Esophagus squamous epithelium (tissue), 5 donors: ENCODE results near the gene ADGRV1. TPM values are rescaled to one million over a fixed set of nuclear protein-coding genes. Genes with fewer than 3 reads are reported as not detected.

ENCODE experiments used
- DNase-seq: peaks from one replicate; lab custom pipeline; 2025; lab: John Stamatoyannopoulos, UW
- H3K27ac ChIP-seq, 4 donors: fragments of 200-600 bp; sonication (generic); one replicate each; pipeline ENCODE4 v1.5.1; 2016 to 2019; ENCODE audit warnings: mild to moderate bottlenecking in 1 of 4
- H3K27me3 ChIP-seq, 4 donors: fragments of 200-600 bp; sonication (generic); 1 replicate in 3 of 4; 2 replicates in 1 of 4; pipeline versions ENCODE4 v1.5.1 to v1.6.0; 2017 to 2021; ENCODE audit warnings: antibody characterized with exemption in 1 of 4
- H3K36me3 ChIP-seq, 3 donors: fragments of 200-600 bp; sonication (generic); one replicate each; pipeline ENCODE4 v1.5.1; 2016 to 2019
- H3K4me1 ChIP-seq, 3 donors: fragments of 200-600 bp; sonication (generic); one replicate each; pipeline ENCODE4 v1.5.1; 2017 to 2019
- H3K4me3 ChIP-seq, 4 donors: fragments of 200-600 bp; sonication (generic); 1 replicate in 3 of 4; 2 replicates in 1 of 4; pipeline ENCODE4 v1.5.1; 2016 to 2019; ENCODE audit warnings: mild to moderate bottlenecking in 2 of 4, moderate library complexity in 1 of 4
- H3K9me3 ChIP-seq, 3 donors: fragments of 200-600 bp; sonication (generic); one replicate each; pipeline ENCODE4 v1.5.1; 2016 to 2019
- POLR2A ChIP-seq, 4 donors: fragments of 450-650 bp; IDR thresholded peaks; one replicate each; pipeline ENCODE4 v1.6.1; 2017; ENCODE audit warnings: antibody characterized with exemption in 4 of 4, mild to moderate bottlenecking in 4 of 4, moderate library complexity in 3 of 4
- WGBS, 2 donors: methylation state at CpG; one replicate each; pipeline ENCODE4 v1.1.5; 2018; 5-methylcytosine and 5-hydroxymethylcytosine counted together
- intact Hi-C: fragments of 100-400 bp; cut with DNase I; formaldehyde crosslinking; loops from one replicate; pipeline ENCODE4 v1.15.0; 2022
- total RNA-seq, 4 donors: library from RNA; depleted of rRNA; stranded (reverse); fragments of >200 nt; gene quantifications; one replicate each; pipeline ENCODE4 v1.1.0, GENCODE V29; 2016
- TF ChIP-seq, protein P1 (sequence below), 6 experiments: fragments of 450-650 bp in 4 of 6; fragments of 200-600 bp in 2 of 6; sonication (generic) in 2 of 6; IDR thresholded peaks; one replicate each; pipeline ENCODE4 v1.5.1; 2016 to 2019; ENCODE audit warnings: antibody characterized with exemption in 6 of 6, mild to moderate bottlenecking in 4 of 6, moderate library complexity in 4 of 6
- donor health status: DM: yes; HTN: yes; CAD: no.

ADGRV1 gene
- total RNA-seq, 4 donors from 2014 or later = 1.9 to 14.1 (median 4.0) TPM

- 69 to 93% methylated on average over 1 of the region's 1 CpG for WGBS, 2 donors
- DNase-seq = no peak
- no peak for TF ChIP-seq POLR2A (IDR thresholded peaks at IDR 0.05)
- TF ChIP-seq, protein P1, sequence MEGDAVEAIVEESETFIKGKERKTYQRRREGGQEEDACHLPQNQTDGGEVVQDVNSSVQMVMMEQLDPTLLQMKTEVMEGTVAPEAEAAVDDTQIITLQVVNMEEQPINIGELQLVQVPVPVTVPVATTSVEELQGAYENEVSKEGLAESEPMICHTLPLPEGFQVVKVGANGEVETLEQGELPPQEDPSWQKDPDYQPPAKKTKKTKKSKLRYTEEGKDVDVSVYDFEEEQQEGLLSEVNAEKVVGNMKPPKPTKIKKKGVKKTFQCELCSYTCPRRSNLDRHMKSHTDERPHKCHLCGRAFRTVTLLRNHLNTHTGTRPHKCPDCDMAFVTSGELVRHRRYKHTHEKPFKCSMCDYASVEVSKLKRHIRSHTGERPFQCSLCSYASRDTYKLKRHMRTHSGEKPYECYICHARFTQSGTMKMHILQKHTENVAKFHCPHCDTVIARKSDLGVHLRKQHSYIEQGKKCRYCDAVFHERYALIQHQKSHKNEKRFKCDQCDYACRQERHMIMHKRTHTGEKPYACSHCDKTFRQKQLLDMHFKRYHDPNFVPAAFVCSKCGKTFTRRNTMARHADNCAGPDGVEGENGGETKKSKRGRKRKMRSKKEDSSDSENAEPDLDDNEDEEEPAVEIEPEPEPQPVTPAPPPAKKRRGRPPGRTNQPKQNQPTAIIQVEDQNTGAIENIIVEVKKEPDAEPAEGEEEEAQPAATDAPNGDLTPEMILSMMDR (IDR thresholded peaks at IDR 0.05) = no peak
These were observed 442.1 kb downstream of the ADGRV1 start for GRCh38 chr5:91000743-91001142.

GRCh38 chr5:91006713-91007112 is 448.1 kb downstream of the ADGRV1 start:
- no peaks in the 10 kb centered on the region for H3K36me3 ChIP-seq
- intact Hi-C loops = no loop called here
- H3K9me3 ChIP-seq = no peaks in the 10 kb centered on the region
- TF ChIP-seq, protein P1 (IDR thresholded peaks at IDR 0.05) = no peak
- no peak for TF ChIP-seq POLR2A (IDR thresholded peaks at IDR 0.05)
- H3K4me1 ChIP-seq = no peaks in the 10 kb centered on the region
- no peak for DNase-seq
- no peaks in the 10 kb centered on the region for H3K27me3 ChIP-seq
- H3K27ac ChIP-seq = no peak overlapping the region
- no peak overlapping the region for H3K4me3 ChIP-seq
- 96 to 98% methylated on average over 2 of the region's 2 CpGs for WGBS, 2 donors

More at GRCh38 chr5:91000743-91001142, 442.1 kb downstream of the ADGRV1 start:
- peaks cover 0 to 8% (median 0%) of the 10 kb centered on the region in 3 donors for H3K9me3 ChIP-seq
- intact Hi-C loops = no loop called here
- H3K4me3 ChIP-seq = no peak overlapping the region
- H3K27me3 ChIP-seq = no peaks in the 10 kb centered on the region
- H3K27ac ChIP-seq = no peak overlapping the region
- no peaks in the 10 kb centered on the region for H3K36me3 ChIP-seq
- no peaks in the 10 kb centered on the region for H3K4me1 ChIP-seq

DNA sequence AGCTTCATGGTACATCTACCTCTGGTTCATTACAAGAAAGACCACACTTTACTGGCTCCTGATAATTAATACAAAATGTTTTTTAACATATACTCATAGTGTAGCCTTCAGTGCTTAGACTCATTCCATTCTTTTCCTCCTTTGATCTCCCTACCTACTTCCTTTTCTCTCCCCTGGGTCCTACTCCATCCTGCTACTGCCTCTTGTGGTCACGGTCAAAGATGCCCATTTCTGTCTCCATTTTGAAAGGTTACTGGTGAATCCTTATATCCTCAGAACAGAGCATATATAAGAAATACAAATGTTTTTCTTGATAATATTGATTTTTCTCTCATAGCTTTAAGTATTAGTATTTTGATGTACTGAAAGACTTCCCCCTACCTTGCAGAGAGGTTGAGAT is 448.7 kb downstream of the ADGRV1 start:
- no peaks in the 10 kb centered on the region for H3K27me3 ChIP-seq
- H3K4me1 ChIP-seq = no peaks in the 10 kb centered on the region
- TF ChIP-seq, protein P1 (IDR thresholded peaks at IDR 0.05) = no peak
- no peak for TF ChIP-seq POLR2A (IDR thresholded peaks at IDR 0.05)
- H3K4me3 ChIP-seq = no peak overlapping the region
- no peaks in the 10 kb centered on the region for H3K36me3 ChIP-seq
- no peak for DNase-seq
- 80 to 100% methylated on average over 1 of the region's 1 CpG for WGBS, 2 donors
- no peaks in the 10 kb centered on the region for H3K9me3 ChIP-seq
- no peak overlapping the region for H3K27ac ChIP-seq
- intact Hi-C loops = no loop called here

DNA sequence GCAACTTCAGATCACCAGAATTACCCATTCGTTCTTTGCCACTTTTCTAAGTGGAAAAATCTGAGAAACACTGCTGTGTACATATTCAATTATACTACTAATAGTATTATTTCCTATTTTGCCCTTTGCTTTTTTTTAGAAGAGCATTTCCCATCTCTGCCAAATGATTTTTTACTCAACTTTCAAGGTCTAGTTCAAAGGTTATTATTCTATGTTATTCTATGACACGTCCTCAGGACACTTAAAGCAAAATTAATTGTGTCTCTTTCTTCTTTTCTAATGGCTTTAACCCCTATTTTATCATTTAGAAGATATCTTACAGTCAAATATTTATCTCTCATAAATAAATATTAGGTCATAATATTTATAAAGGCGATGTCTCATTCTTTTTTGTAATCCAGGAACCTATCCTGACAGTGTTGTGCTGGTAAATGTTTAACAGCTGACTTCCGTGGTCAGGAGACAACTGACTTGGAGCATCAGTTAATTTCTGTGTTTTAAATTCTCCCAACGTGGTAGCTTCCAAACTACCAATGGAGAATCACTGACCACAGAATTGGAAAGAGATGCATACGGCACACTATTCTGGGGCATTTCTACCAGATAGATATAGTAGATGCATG is 449.3 kb downstream of the ADGRV1 start:
- no peaks in the 10 kb centered on the region for H3K36me3 ChIP-seq
- 62 to 65% methylated on average over 6 of the region's 6 CpGs for WGBS, 2 donors
- no peaks in the 10 kb centered on the region for H3K27me3 ChIP-seq
- no peaks in the 10 kb centered on the region for H3K9me3 ChIP-seq
- DNase-seq = no peak
- H3K27ac ChIP-seq = no peak overlapping the region
- no peaks in the 10 kb centered on the region for H3K4me1 ChIP-seq
- no peak overlapping the region for H3K4me3 ChIP-seq
- TF ChIP-seq, protein P1 (IDR thresholded peaks at IDR 0.05) = no peak
- no peak for TF ChIP-seq POLR2A (IDR thresholded peaks at IDR 0.05)
- intact Hi-C loops = no loop called here

GRCh38 chr5:91010090-91010489 is 451.5 kb downstream of the ADGRV1 start:
- Histone ChIP-seq H3K4me3 (no peak overlapping the region), H3K27me3 (no peaks in the 10 kb centered on the region), H3K4me1 (no peaks in the 10 kb centered on the region), H3K36me3 (no peaks in the 10 kb centered on the region), H3K9me3 (no peaks in the 10 kb centered on the region), H3K27ac (no peak overlapping the region)
- intact Hi-C loops = no loop called here
- 34 to 62% methylated on average over 2 of the region's 2 CpGs for WGBS, 2 donors
- DNase-seq = no peak
- TF ChIP-seq POLR2A (IDR thresholded peaks at IDR 0.05) = no peak
- TF ChIP-seq, protein P1 (IDR thresholded peaks at IDR 0.05) = no peak
